ENCODE data around the gene ZNF45. TPM values are rescaled to one million over a fixed set of nuclear protein-coding genes. Genes with fewer than 3 reads are reported as not detected.

The ZNF45 gene
- 13.1 and 16.1 TPM in 2 replicates for total RNA-seq (ENCODE audit: low replicate concordance)

GRCh38 chr19:43934985-43935708 lies at the start of gene ZNF45:
TSS of gene ZNF45 (minus strand) at chr19:43935282. CDS start at chr19:43922185, 13,097 bp downstream.
- peaks cover 10% of the 10 kb centered on the region for H3K4me1 Mint-ChIP-seq
- Histone ChIP-seq H3K27me3 (no peaks in the 10 kb centered on the region), H3K36me3 (peaks cover 7% of the 10 kb centered on the region), H3K9me3 (ENCODE audit: low read depth) (peaks cover 4% of the 10 kb centered on the region), H3K4me2 (peak within 1 kb of the TSS; percentile 80), H3K27ac (no peak within 1 kb of the TSS), H3K4me3 (peak within 1 kb of the TSS; percentile 79), H3K9ac (peak within 1 kb of the TSS; percentile 61), H4K20me1 (ENCODE audit: low read depth) (no peaks in the 10 kb centered on the region), H3K4me1 (peaks cover 10% of the 10 kb centered on the region), H3K79me2 (ENCODE audit: low read depth) (peaks cover 13% of the 10 kb centered on the region), H2AFZ (replicated peaks) (peak within 1 kb of the TSS; percentile 97), H3F3A (ENCODE audit: low read depth) (no peaks in the 10 kb centered on the region)
- peaks cover 7% of the 10 kb centered on the region for H3K9me3 Mint-ChIP-seq
- H3K27ac Mint-ChIP-seq, result peak within 1 kb of the TSS; percentile 92
- H3K27me3 Mint-ChIP-seq (ENCODE audit: insufficient read depth, low read depth), result no peaks in the 10 kb centered on the region
- peak within 1 kb of the TSS; percentile 96 for H3K4me3 Mint-ChIP-seq
- H3K36me3 Mint-ChIP-seq, result peaks cover 14% of the 10 kb centered on the region
- TF ChIP-seq EZH2 (IDR thresholded peaks at IDR 0.05), result no peak
- no peak for TF ChIP-seq CTCF (IDR thresholded peaks at IDR 0.05)
- TF ChIP-seq EZH2phosphoT487 (IDR thresholded peaks at IDR 0.05), result no peak
- DNase-seq (ENCODE audit: low spot score), result peak; percentile 94

- Histone ChIP-seq H4K20me1 (ENCODE audit: low read depth) (no peaks in the 10 kb centered on the region), H3K36me3 (no peaks in the 10 kb centered on the region), H3K4me3 (peak overlapping the region; percentile 62), H3K27ac (no peak overlapping the region), H3K79me2 (ENCODE audit: low read depth) (peaks cover 5% of the 10 kb centered on the region), H3K27me3 (no peaks in the 10 kb centered on the region), H3K4me1 (no peaks in the 10 kb centered on the region), H3K9me3 (ENCODE audit: low read depth) (no peaks in the 10 kb centered on the region), H3F3A (ENCODE audit: low read depth) (no peaks in the 10 kb centered on the region), H3K9ac (peak overlapping the region; percentile 37), H3K4me2 (peak overlapping the region; percentile 83), H2AFZ (replicated peaks) (peak overlapping the region; percentile 90)
- Mint-ChIP-seq H3K27ac (no peak overlapping the region), H3K27me3 (ENCODE audit: insufficient read depth, low read depth) (peaks cover 5% of the 10 kb centered on the region), H3K4me3 (peak overlapping the region; percentile 92), H3K36me3 (peaks cover 15% of the 10 kb centered on the region), H3K4me1 (no peaks in the 10 kb centered on the region), H3K9me3 (peaks cover 23% of the 10 kb centered on the region)
- no peak for TF ChIP-seq CTCF (IDR thresholded peaks at IDR 0.05)
- TF ChIP-seq EZH2phosphoT487 (IDR thresholded peaks at IDR 0.05), result no peak
- TF ChIP-seq EZH2 (IDR thresholded peaks at IDR 0.05), result no peak
- no peak for DNase-seq (ENCODE audit: low spot score)
Measured at GRCh38 chr19:43984687-43985000, 49.6 kb upstream of the ZNF45 start.

GRCh38 chr19:43983912-43984686 lies 49.0 kb upstream of the ZNF45 start, which contains the start of gene ZNF155:
TSS of gene ZNF155 (plus strand) at chr19:43984188. CDS start at chr19:43988544, 4,356 bp downstream.
- peak; percentile 95 for DNase-seq (ENCODE audit: low spot score)
- peak within 1 kb of the TSS; percentile 62 for H3K4me3 ChIP-seq
- H3K27me3 Mint-ChIP-seq (ENCODE audit: insufficient read depth, low read depth), result peaks cover 5% of the 10 kb centered on the region
- H3K4me1 Mint-ChIP-seq, result no peaks in the 10 kb centered on the region
- no peaks in the 10 kb centered on the region for H3K9me3 ChIP-seq (ENCODE audit: low read depth)
- no peaks in the 10 kb centered on the region for H3K36me3 ChIP-seq
- H3K27ac ChIP-seq, result no peak within 1 kb of the TSS
- peak within 1 kb of the TSS; percentile 37 for H3K9ac ChIP-seq
- H4K20me1 ChIP-seq (ENCODE audit: low read depth), result no peaks in the 10 kb centered on the region
- peaks cover 26% of the 10 kb centered on the region for H3K9me3 Mint-ChIP-seq
- H3K27me3 ChIP-seq, result no peaks in the 10 kb centered on the region
- no peaks in the 10 kb centered on the region for H3F3A ChIP-seq (ENCODE audit: low read depth)
- H3K4me3 Mint-ChIP-seq, result peak within 1 kb of the TSS; percentile 92
- TF ChIP-seq EZH2 (IDR thresholded peaks at IDR 0.05) (no peak), EZH2phosphoT487 (IDR thresholded peaks at IDR 0.05) (no peak), CTCF (IDR thresholded peaks at IDR 0.05) (no peak)
- peaks cover 5% of the 10 kb centered on the region for H3K79me2 ChIP-seq (ENCODE audit: low read depth)
- peaks cover 11% of the 10 kb centered on the region for H3K36me3 Mint-ChIP-seq
- H3K4me2 ChIP-seq, result peak within 1 kb of the TSS; percentile 83
- peak within 1 kb of the TSS; percentile 90 for H2AFZ ChIP-seq (replicated peaks)
- no peak within 1 kb of the TSS for H3K27ac Mint-ChIP-seq
- no peaks in the 10 kb centered on the region for H3K4me1 ChIP-seq

Data from neural progenitor cell (in vitro differentiated cells).